Ovary (tissue), 9 donors: ENCODE measurements around the gene NF1. TPM values are rescaled to one million over a fixed set of nuclear protein-coding genes. Genes with fewer than 3 reads are reported as not detected.

ENCODE experiments used
- DNase-seq, 5 donors: peaks; one replicate each; pipeline ENCODE4 v3.0.0-alpha.2; 2019 to 2020
- H3K27ac ChIP-seq, 2 donors: fragments of 200-600 bp; one replicate each; pipeline versions ENCODE4 v1.5.1 to v1.8.0; 2019 to 2022
- H3K27me3 ChIP-seq: fragments of 200-600 bp; one replicate; pipeline ENCODE4 v1.8.0; 2022
- H3K36me3 ChIP-seq: fragments of 200-600 bp; sonication (generic); one replicate; pipeline ENCODE4 v1.5.1; 2019
- H3K4me1 ChIP-seq: one replicate; pipeline ENCODE4 v1.8.1; 2013; ENCODE audit warnings: mild to moderate bottlenecking, moderate library complexity; ENCODE audit not compliant: insufficient read depth
- H3K4me3 ChIP-seq: fragments of 200-600 bp; sonication (generic); one replicate; pipeline ENCODE4 v1.5.1; 2017
- H3K9me3 ChIP-seq, 2 donors: fragments of 200-600 bp in 1 of 2; sonication (generic) in 1 of 2; one replicate each; pipeline versions ENCODE4 v1.5.1 to v1.8.1; 2013 to 2019; ENCODE audit warnings: mild to moderate bottlenecking in 1 of 2, moderate library complexity in 1 of 2
- EP300 ChIP-seq: sonication (generic); formaldehyde crosslinking; IDR thresholded peaks from one replicate; pipeline ENCODE4 v1.6.1; 2017; ENCODE audit warnings: antibody characterized with exemption
- POLR2A ChIP-seq: fragments of 450-650 bp; IDR thresholded peaks from one replicate; pipeline ENCODE4 v1.6.1; 2017; ENCODE audit warnings: antibody characterized with exemption, mild to moderate bottlenecking, moderate library complexity
- WGBS, 3 donors: extraction: QIAGEN DNeasy Blood & Tissue Kit in 1 of 3; methylation state at CpG; one replicate each; pipeline versions ENCODE4 v1.1.5 to v1.1.7; 2013 to 2017; 5-methylcytosine and 5-hydroxymethylcytosine counted together
- intact Hi-C, 4 donors: fragments of 100-400 bp; cut with DNase I; formaldehyde crosslinking; loops; one replicate each; pipeline versions ENCODE4 v1.11.0 to v1.15.1; 2022 to 2023
- polyA plus RNA-seq, 2 donors: library from polyadenylated mRNA; stranded (reverse); fragments of 200-250 nt in 1 of 2; fragments of 350-450 nt in 1 of 2; fragmentation: Illumina TruSeq in 1 of 2; extraction: RNeasy Lipid Tissue Mini Kit (QIAGEN cat#74804) in 1 of 2; gene quantifications; one replicate each; pipeline ENCODE4 v1.2.3, GENCODE V29; 2013 to 2014
- total RNA-seq, 7 donors: library from RNA; depleted of rRNA in 2 of 7; stranded (reverse); fragments of >200 nt in 2 of 7; fragmentation: NEBNext Ultra II Directional in 3 of 7; extraction: Animal tissue kit (Norgen Biotek cat#: 25700) in 3 of 7; gene quantifications; one replicate each; pipeline versions ENCODE4 v1.1.0 to v1.2.4, GENCODE V29; 2016 to 2023
- TF ChIP-seq, protein P1 (sequence below), 3 donors: fragments of 450-650 bp in 2 of 3; fragments of 200-600 bp in 1 of 3; IDR thresholded peaks; one replicate each; pipeline versions ENCODE4 v1.5.1 to v1.8.0; 2016 to 2022; ENCODE audit warnings: antibody characterized with exemption in 3 of 3, mild to moderate bottlenecking in 1 of 3
- donor health status: DM: no; HTN: no; CAD: no; lungs with moderate emphysema.
- donor health status: DM: no; HTN: no; CAD: no.
- donor health status: Bipolar disorder and iron deficiency.
- donor health status: DM: yes; HTN: yes; CAD: no.
- donor health status: DM: no; HTN: no; CAD: no.
- donor health status: DM: yes; HTN: yes; CAD: no.

The NF1 gene
- total and polyA plus RNA-seq, 9 donors = 11.1 to 62.0 (median 57.0) TPM

DNA sequence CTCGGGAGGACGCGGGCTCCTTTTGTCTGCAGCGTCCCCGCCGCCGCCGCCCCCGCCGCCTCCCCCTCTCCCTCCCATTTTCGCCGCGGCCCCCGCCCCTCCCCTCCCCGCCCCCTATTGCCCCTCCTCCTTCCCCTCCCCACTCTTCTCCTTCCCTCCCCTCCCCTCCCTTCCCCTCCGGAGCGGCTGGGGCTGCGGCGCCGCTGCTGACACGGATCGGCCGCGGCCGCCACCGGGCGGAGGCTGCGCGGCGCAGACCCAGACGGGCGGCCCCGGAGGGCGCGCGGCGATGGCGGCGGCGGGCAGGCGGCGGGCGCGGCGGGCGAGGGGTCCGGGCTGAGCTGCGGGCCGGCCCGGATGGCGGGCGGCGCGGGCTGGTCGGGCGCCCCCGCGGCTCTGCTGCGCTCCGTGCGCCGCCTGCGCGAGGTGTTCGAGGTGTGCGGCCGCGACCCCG lies 296.7 kb downstream of the NF1 start, which contains the start of gene RAB11FIP4:
Gene RAB11FIP4 (plus strand): TSS at position 180 of the 454 bp plus-strand sequence. CDS start 178 bp downstream, at position 358.
- H3K27me3 ChIP-seq = no peaks in the 10 kb centered on the region
- intact Hi-C loops = no loop called here
- H3K27ac ChIP-seq = no peak within 1 kb of the TSS
- peak within 1 kb of the TSS; percentile 36 for H3K4me3 ChIP-seq
- 1% methylated on average over 11 to 57 of the region's 69 CpGs for WGBS, 3 donors
- peak in 1 of 5 donors; percentile 7 for DNase-seq
- no peak for TF ChIP-seq POLR2A
- no peak for TF ChIP-seq EP300
- TF ChIP-seq, protein P1, sequence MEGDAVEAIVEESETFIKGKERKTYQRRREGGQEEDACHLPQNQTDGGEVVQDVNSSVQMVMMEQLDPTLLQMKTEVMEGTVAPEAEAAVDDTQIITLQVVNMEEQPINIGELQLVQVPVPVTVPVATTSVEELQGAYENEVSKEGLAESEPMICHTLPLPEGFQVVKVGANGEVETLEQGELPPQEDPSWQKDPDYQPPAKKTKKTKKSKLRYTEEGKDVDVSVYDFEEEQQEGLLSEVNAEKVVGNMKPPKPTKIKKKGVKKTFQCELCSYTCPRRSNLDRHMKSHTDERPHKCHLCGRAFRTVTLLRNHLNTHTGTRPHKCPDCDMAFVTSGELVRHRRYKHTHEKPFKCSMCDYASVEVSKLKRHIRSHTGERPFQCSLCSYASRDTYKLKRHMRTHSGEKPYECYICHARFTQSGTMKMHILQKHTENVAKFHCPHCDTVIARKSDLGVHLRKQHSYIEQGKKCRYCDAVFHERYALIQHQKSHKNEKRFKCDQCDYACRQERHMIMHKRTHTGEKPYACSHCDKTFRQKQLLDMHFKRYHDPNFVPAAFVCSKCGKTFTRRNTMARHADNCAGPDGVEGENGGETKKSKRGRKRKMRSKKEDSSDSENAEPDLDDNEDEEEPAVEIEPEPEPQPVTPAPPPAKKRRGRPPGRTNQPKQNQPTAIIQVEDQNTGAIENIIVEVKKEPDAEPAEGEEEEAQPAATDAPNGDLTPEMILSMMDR (IDR thresholded peaks at IDR 0.05) = no peak
- no peaks in the 10 kb centered on the region for H3K4me1 ChIP-seq
- H3K36me3 ChIP-seq = no peaks in the 10 kb centered on the region
- no peaks in the 10 kb centered on the region for H3K9me3 ChIP-seq

DNA sequence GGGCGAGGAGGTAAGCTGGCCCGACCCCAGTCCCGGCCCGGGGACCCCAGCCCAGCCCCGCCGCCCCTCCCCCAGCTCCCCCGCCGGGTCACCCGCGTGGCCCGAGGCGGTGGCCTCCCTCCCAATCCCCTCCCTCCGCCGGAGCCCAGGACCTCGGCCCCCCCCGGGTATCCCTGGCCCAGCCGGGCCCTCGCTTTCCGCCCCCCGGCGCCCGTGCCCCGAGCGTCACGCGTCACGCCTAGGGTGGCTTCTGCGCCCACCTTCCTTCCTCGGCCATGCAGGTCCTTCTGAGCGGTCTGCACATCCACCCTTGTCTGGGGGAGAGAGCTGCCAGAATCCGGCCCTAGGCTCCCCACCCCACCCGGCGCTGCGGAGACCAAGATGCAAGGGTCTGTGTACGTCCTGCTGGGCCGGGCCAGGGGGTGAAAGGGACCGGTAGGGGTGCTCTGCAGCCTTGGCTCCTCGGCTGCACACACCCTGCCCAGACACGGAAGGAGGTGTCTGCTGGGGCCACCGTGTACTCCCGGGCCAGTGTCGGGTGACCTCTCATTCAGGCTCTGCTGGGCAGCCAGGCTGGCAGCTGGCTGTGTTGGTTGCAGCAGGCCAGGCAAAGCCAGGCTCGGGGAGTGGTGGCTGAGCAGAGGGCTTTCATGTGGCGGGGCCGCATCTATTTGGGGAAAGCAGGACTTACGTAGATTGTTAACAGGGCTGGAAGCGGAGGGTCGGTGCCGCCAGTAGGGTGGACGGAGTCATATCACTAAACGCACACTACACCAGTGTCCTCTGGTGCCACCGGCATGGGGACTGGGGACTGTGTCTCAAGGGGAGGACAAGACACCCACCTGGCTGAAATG lies 297.5 kb downstream of the NF1 start:
- peak in 2 of 5 donors; percentile 6 to 12 for DNase-seq
- intact Hi-C loops = no loop called here
- 18 to 41% (median 39%) methylated on average over 20 to 52 of the region's 52 CpGs for WGBS, 3 donors

DNA sequence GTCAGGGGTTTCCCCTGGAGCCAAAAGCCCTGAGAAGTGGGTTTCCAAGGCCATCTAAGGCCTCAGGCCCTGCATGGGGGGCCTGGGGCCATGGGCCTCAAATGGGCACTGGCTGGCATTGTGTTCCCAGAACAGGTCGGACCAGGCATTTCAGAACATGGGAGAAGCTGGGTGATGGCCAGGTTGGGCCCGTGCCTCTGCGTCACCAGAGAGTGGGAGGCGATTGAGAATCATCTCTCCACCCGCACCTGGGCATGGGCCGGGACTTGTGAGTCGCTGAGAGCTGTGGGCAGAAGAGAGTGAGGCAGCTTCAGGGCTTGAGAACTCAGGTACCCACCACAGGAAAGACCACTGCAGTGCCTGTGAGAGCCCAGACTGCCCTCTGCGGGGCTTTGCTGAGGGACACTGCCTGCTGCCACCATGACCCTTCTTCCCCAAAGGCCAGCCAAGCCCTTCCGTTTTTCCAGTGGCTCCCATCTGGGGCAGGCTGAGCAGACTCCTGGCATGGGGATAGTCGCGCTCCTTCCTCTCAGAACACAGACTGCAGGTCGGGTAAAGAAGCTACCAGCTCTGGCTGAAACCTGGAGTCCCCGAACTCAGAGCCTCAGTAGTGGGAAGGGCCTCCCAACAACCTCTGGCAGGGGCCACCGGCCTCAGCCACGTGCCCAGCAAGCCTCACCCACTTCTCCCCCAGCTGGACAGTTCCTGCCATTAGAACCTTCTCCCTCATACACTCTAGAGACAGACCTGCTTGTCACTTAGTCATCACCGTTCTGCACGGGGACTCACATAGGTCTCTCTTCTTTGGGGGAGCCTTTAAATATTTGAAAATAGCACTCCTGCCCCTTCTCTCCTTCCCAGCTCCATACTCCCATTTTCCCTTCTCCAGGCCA lies 298.3 kb downstream of the NF1 start:
- Histone ChIP-seq H3K27ac (no peak overlapping the region), H3K4me1 (no peaks in the 10 kb centered on the region), H3K9me3 (no peaks in the 10 kb centered on the region), H3K27me3 (no peaks in the 10 kb centered on the region), H3K4me3 (no peak overlapping the region), H3K36me3 (no peaks in the 10 kb centered on the region)
- DNase-seq = peak in 3 of 5 donors; percentile 7 to 19 (median 10)
- 75 to 79% (median 76%) methylated on average over 17 of the region's 17 CpGs for WGBS, 3 donors
- TF ChIP-seq POLR2A (no peak), EP300 (no peak)
- TF ChIP-seq, protein P1 (IDR thresholded peaks at IDR 0.05) = no peak
- intact Hi-C loops = no loop called here

More for the DNA sequence above, 297.5 kb downstream of the NF1 start:
- no peak overlapping the region for H3K27ac ChIP-seq
- no peaks in the 10 kb centered on the region for H3K27me3 ChIP-seq
- H3K36me3 ChIP-seq = no peaks in the 10 kb centered on the region
- peak overlapping the region; percentile 36 for H3K4me3 ChIP-seq
- no peaks in the 10 kb centered on the region for H3K4me1 ChIP-seq
- TF ChIP-seq POLR2A (no peak), EP300 (no peak)
- TF ChIP-seq, protein P1 (IDR thresholded peaks at IDR 0.05) = no peak
- H3K9me3 ChIP-seq = no peaks in the 10 kb centered on the region

DNA sequence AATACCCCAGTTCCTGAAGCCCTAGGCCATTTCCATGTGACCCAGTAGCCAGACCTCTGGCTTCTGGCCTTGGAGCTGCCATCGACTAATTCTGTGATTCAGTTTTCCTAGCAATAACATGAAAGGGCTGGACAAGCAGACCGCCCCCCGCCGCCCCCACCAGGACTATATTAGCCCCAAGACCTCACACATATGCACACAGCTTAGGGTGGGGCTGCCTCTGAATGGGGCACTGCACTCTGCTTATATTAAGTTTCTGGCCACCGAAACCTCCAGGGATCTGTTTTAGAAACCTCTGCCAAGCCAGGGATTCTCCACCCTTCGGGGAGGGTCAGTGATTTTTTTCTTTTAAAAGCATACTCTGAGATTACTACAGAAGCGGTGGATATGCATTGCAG lies 299.0 kb downstream of the NF1 start:
- H3K27ac ChIP-seq = no peak overlapping the region
- TF ChIP-seq, protein P1 (IDR thresholded peaks at IDR 0.05) = no peak
- TF ChIP-seq EP300 = no peak
- TF ChIP-seq POLR2A = no peak
- intact Hi-C loops = no loop called here
- H3K4me3 ChIP-seq = no peak overlapping the region
- no peaks in the 10 kb centered on the region for H3K4me1 ChIP-seq
- H3K27me3 ChIP-seq = no peaks in the 10 kb centered on the region
- 80 to 92% (median 91%) methylated on average over 7 of the region's 7 CpGs for WGBS, 3 donors
- H3K9me3 ChIP-seq = no peaks in the 10 kb centered on the region
- peak in 1 of 5 donors; percentile 15 for DNase-seq
- no peaks in the 10 kb centered on the region for H3K36me3 ChIP-seq
